K562 (cell line): ENCODE results near the gene TRMT44. TPM values are rescaled to one million over a fixed set of nuclear protein-coding genes. Genes with fewer than 3 reads are reported as not detected.

ENCODE experiments used
- ATAC-seq: fragments of 200-7000 bp; cut with Tn5 transposase; 3 replicates; pipeline ENCODE4 v1.9.1; 2020; ENCODE audit warnings: moderate library complexity
- BruUV-seq: library from RNA; stranded (reverse); fragments of 400-500 nt; replicated peaks from 2 replicates; lab custom pipeline; 2021; lab: Mats Ljungman, UMichigan
- CTCF ChIA-PET: fragments of 300-600 bp; formaldehyde crosslinking; extraction: SDS; loops from one replicate; lab custom pipeline; 2021; ENCODE audit warnings: low intra/inter-chr PET ratio; lab: Yijun Ruan, JAX
- POLR2A ChIA-PET: fragments of 300-600, 350-650 bp; sonication (Branson Sonifier 250); formaldehyde crosslinking; extraction: SDS; loops from one replicate; lab custom pipeline; 2021; ENCODE audit warnings: antibody characterized with exemption, inconsistent platforms; lab: Yijun Ruan, JAX
- DNase-seq, 4 experiments: peaks; one replicate each; pipeline versions ENCODE4 v3.0.0 to v3.0.0-alpha.2; 2011 to 2018; ENCODE audit warnings: low spot score in 3 of 4, mixed read lengths in 3 of 4; ENCODE audit errors: extremely low read depth in 1 of 4
- FAIRE-seq: peaks from 2 replicates; lab custom pipeline; 2011; peaks lifted over from hg19 to GRCh38; lab: Jason Lieb, UNC
- H2AFZ ChIP-seq: 2 replicates; pipeline ENCODE4 v1.6.0; 2011; ENCODE audit warnings: low read depth, low read length, control low read depth, inconsistent platforms
- H3K27ac ChIP-seq: fragments of 200-600 bp; 3 replicates; pipeline ENCODE4 v1.8.0; 2011; ENCODE audit warnings: low read depth, mild to moderate bottlenecking, control low read depth, inconsistent platforms, low read length, moderate library complexity, mixed read lengths; ENCODE audit errors: extremely low read depth
- H3K27me3 ChIP-seq, 2 experiments: fragments of 300-600 bp in 1 of 2; 2 replicates in 1 of 2; 3 replicates in 1 of 2; pipeline versions ENCODE4 v1.6.0 to v1.8.0; 2011; ENCODE audit warnings: inconsistent platforms in 2 of 2, low read length in 2 of 2, mild to moderate bottlenecking in 1 of 2, mixed read lengths in 1 of 2, moderate library complexity in 1 of 2; ENCODE audit not compliant: control insufficient read depth in 2 of 2, insufficient read depth in 2 of 2
- H3K36me3 ChIP-seq: fragments of 300-600 bp; 3 replicates; pipeline ENCODE4 v1.8.0; 2011; ENCODE audit warnings: mild to moderate bottlenecking, low read length, inconsistent platforms; ENCODE audit not compliant: control insufficient read depth, insufficient read depth
- H3K4me1 ChIP-seq, 2 experiments: fragments of 200-600 bp in 1 of 2; replicated peaks in 1 of 2; 2 replicates in 1 of 2; 3 replicates in 1 of 2; pipeline versions ENCODE4 v1.5.1 to v1.8.0; 2011; ENCODE audit warnings: inconsistent platforms in 2 of 2, low read length in 2 of 2, mild to moderate bottlenecking in 1 of 2, mixed read lengths in 1 of 2, moderate library complexity in 1 of 2; ENCODE audit not compliant: control insufficient read depth in 2 of 2, insufficient read depth in 2 of 2
- H3K4me2 ChIP-seq: 2 replicates; pipeline ENCODE4 v1.6.1; 2011; ENCODE audit warnings: low read length, control low read depth, inconsistent platforms, mixed read lengths; ENCODE audit not compliant: insufficient read depth
- H3K4me3 ChIP-seq: fragments of 200-600 bp; sonication (generic), shearing (Covaris generic); 2 replicates; pipeline ENCODE4 v1.5.1; 2016; ENCODE audit warnings: control low read depth, inconsistent platforms
- H3K79me2 ChIP-seq: fragments of 200-600 bp; 3 replicates; pipeline ENCODE4 v1.8.0; 2011; ENCODE audit warnings: low read length, inconsistent platforms; ENCODE audit not compliant: control insufficient read depth, insufficient read depth
- H3K9ac ChIP-seq, 2 experiments: 2 replicates each; pipeline versions ENCODE4 v1.6.0 to v1.6.1; 2011; ENCODE audit warnings: low read depth in 2 of 2, low read length in 2 of 2, control low read depth in 1 of 2, inconsistent platforms in 1 of 2, mild to moderate bottlenecking in 1 of 2, mixed read lengths in 1 of 2; ENCODE audit not compliant: insufficient read depth in 1 of 2
- H3K9me1 ChIP-seq: one replicate; pipeline ENCODE4 v1.6.0; 2011; ENCODE audit warnings: inconsistent platforms, mild to moderate bottlenecking, low read length, moderate library complexity; ENCODE audit not compliant: control insufficient read depth, insufficient read depth
- H3K9me3 ChIP-seq: replicated peaks from 2 replicates; pipeline ENCODE4 v1.5.1; 2011; ENCODE audit warnings: low read depth, low read length, inconsistent platforms; ENCODE audit not compliant: control insufficient read depth, insufficient read depth
- H4K20me1 ChIP-seq: replicated peaks from 2 replicates; pipeline ENCODE4 v1.6.1; 2011; ENCODE audit warnings: low read length, inconsistent platforms, mixed read lengths; ENCODE audit not compliant: control insufficient read depth, insufficient read depth
- ATF3 ChIP-seq, 2 experiments: fragments of 450-650 bp in 1 of 2; sonication (generic) in 1 of 2; formaldehyde crosslinking in 1 of 2; IDR thresholded peaks in 1 of 2; conservative IDR thresholded peaks in 1 of 2; 2 replicates each; pipeline versions ENCODE4 v1.6.1 to v1.8.1; 2016 to 2023; ENCODE audit warnings: mild to moderate bottlenecking in 2 of 2, moderate library complexity in 2 of 2, inconsistent platforms in 1 of 2, missing genetic modification reagents in 1 of 2
- C11orf30 ChIP-seq: fragments of 450-650 bp; IDR thresholded peaks from 2 replicates; pipeline ENCODE4 v1.6.1; 2016; ENCODE audit warnings: low read depth, mild to moderate bottlenecking
- CXXC5 ChIP-seq: fragments of 250-450 bp; sonication (Bioruptor Pico); IDR thresholded peaks from 2 replicates; pipeline ENCODE4 v1.8.0; 2022; ENCODE audit warnings: inconsistent platforms, mild to moderate bottlenecking, moderate library complexity
- E2F5 ChIP-seq: sonication (generic); formaldehyde crosslinking; IDR thresholded peaks from 2 replicates; pipeline ENCODE4 v1.8.0; 2022; ENCODE audit warnings: mild to moderate bottlenecking, missing genetic modification reagents
- ELF2 ChIP-seq: fragments of 250-450 bp; sonication (Bioruptor Pico); IDR thresholded peaks from 2 replicates; pipeline ENCODE4 v1.5.0; 2021; ENCODE audit warnings: mild to moderate bottlenecking
- FOXA1 ChIP-seq: fragments of 450-650 bp; IDR thresholded peaks from 2 replicates; pipeline ENCODE4 v1.6.1; 2016; ENCODE audit warnings: mild to moderate bottlenecking, borderline replicate concordance
- HLTF ChIP-seq: fragments of 450-650 bp; IDR thresholded peaks from 2 replicates; pipeline ENCODE4 v1.6.1; 2016
- HNRNPL ChIP-seq: fragments of 200-400 bp; formaldehyde crosslinking; IDR thresholded peaks from 2 replicates; pipeline ENCODE4 v1.6.1; 2017; ENCODE audit warnings: low read depth, mild to moderate bottlenecking, low read length
- KLF6 ChIP-seq: fragments of 250-450 bp; sonication (Bioruptor Pico); IDR thresholded peaks from 2 replicates; pipeline ENCODE4 v1.4.0; 2020; ENCODE audit warnings: mild to moderate bottlenecking, moderate library complexity, borderline replicate concordance
- MAFG ChIP-seq: fragments of 450-650 bp; conservative IDR thresholded peaks from 2 replicates; pipeline ENCODE4 v1.6.1; 2016; ENCODE audit warnings: missing genetic modification characterization, missing compliant biosample characterization
- NCOA6 ChIP-seq: fragments of 450-650 bp; IDR thresholded peaks from 2 replicates; pipeline ENCODE4 v1.6.1; 2017; ENCODE audit warnings: mild to moderate bottlenecking
- NEUROD1 ChIP-seq: fragments of 150-350 bp; IDR thresholded peaks from 2 replicates; pipeline ENCODE4 v1.6.1; 2014; ENCODE audit warnings: borderline replicate concordance, low read length, low read depth; ENCODE audit not compliant: partially characterized antibody
- NR4A1 ChIP-seq, 2 experiments: fragments of 250-450 bp in 1 of 2; fragments of 450-650 bp in 1 of 2; sonication (Bioruptor Pico) in 1 of 2; IDR thresholded peaks; 2 replicates each; pipeline versions ENCODE4 v1.4.0 to v1.6.1; 2016 to 2020; ENCODE audit warnings: mild to moderate bottlenecking in 2 of 2, missing compliant biosample characterization in 1 of 2, missing genetic modification characterization in 1 of 2, moderate library complexity in 1 of 2
- POLR2AphosphoS2 ChIP-seq: IDR thresholded peaks from 2 replicates; pipeline ENCODE4 v1.6.1; 2012; ENCODE audit warnings: low read length, improper control_type of control experiment
- RBM25 ChIP-seq: fragments of 200-400 bp; formaldehyde crosslinking; IDR thresholded peaks from 2 replicates; pipeline ENCODE4 v1.6.1; 2018; ENCODE audit warnings: low read length, low read depth, moderate library complexity; ENCODE audit not compliant: severe bottlenecking
- TEAD1 ChIP-seq, 2 experiments: fragments of 450-650 bp in 1 of 2; sonication (generic) in 1 of 2; formaldehyde crosslinking; IDR thresholded peaks; 2 replicates each; pipeline versions ENCODE4 v1.4.0 to v1.8.0; 2020 to 2022; ENCODE audit warnings: mild to moderate bottlenecking in 2 of 2, missing genetic modification reagents in 1 of 2
- ZNF347 ChIP-seq: fragments of 450-650 bp; formaldehyde crosslinking; IDR thresholded peaks from 2 replicates; pipeline ENCODE4 v1.4.0; 2020; ENCODE audit warnings: low read depth, mild to moderate bottlenecking, moderate library complexity
- ZNF717 ChIP-seq: fragments of 250-450 bp; sonication (Bioruptor Pico); IDR thresholded peaks from 2 replicates; pipeline ENCODE4 v1.5.0; 2021
- WGBS: fragments of 100-300 bp; shearing (Covaris generic); methylation state at CpG from one replicate; pipeline ENCODE4 v1.1.6; 2016; ENCODE audit warnings: low coverage, mixed read lengths; ENCODE audit not compliant: insufficient coverage; ENCODE audit errors: missing lambda C conversion rate; 5-methylcytosine and 5-hydroxymethylcytosine counted together
- in situ Hi-C: fragments of 300-500 bp; cut with MboI; formaldehyde crosslinking; loops from 4 replicates; pipeline ENCODE4 v1.15.0; 2018; ENCODE audit warnings: inconsistent platforms, mixed read lengths
- intact Hi-C: fragments of 100-400 bp; cut with micrococcal nuclease; formaldehyde crosslinking; loops from 2 replicates; pipeline ENCODE4 v1.14.2; 2022
- polyA plus RNA-seq, 8 experiments: library from polyadenylated mRNA; depleted of rRNA in 4 of 8; stranded (reverse) in 5 of 8; unstranded in 3 of 8; fragments of >200 nt; fragmentation: Nextera tagmentation in 2 of 8; fragmentation: Illumina TruSeq in 1 of 8; extraction: Ambion mirVana in 2 of 8; extraction: Trizol in 1 of 8; gene quantifications; 2 replicates each; pipeline versions ENCODE4 v1.2.1 to v1.2.3, GENCODE V29; 2011 to 2014; ENCODE audit warnings: inconsistent platforms in 1 of 8, missing spikeins in 1 of 8
- total RNA-seq, 7 experiments: library from RNA; depleted of rRNA in 6 of 7; stranded (reverse); fragments of >200 nt in 6 of 7; fragmentation: Illumina TruSeq in 2 of 7; extraction: Trizol in 2 of 7; gene quantifications; 2 replicates each; pipeline versions ENCODE4 v1.2.1 to v1.2.3, GENCODE V29; 2011 to 2021; ENCODE audit warnings: low replicate concordance in 1 of 7

The TRMT44 gene
- total and polyA plus RNA-seq, 9 of the 15 experiments (the other 6 are each of a cell fraction or from before 2014, with no cell fraction given), result 1.2 to 18.6 (median 10.0) TPM

GRCh38 chr4:8515316-8516060, 74.9 kb downstream of the TRMT44 start (continued):
- TF ChIP-seq KLF6 (CRISPR knock-in tag), result no peak
- TF ChIP-seq E2F5, result no peak
- no peak for TF ChIP-seq ELF2 (CRISPR knock-in tag)
- no peak for TF ChIP-seq NEUROD1

GRCh38 chr4:8516061-8516573, 75.5 kb downstream of the TRMT44 start:
- intact Hi-C loops, result no loop called here
- FAIRE-seq (no peak), DNase-seq (no peak), ATAC-seq (no peak; the same call in 1 of the 3 replicates)
- Histone ChIP-seq H3K27me3 (no peaks in the 10 kb centered on the region), H3K4me3 (no peak overlapping the region), H3K27ac (no peak overlapping the region), H3K9me1 (no peaks in the 10 kb centered on the region), H2AFZ (no peak overlapping the region), H3K36me3 (no peaks in the 10 kb centered on the region), H4K20me1 (no peaks in the 10 kb centered on the region), H3K79me2 (no peaks in the 10 kb centered on the region), H3K4me1 (peaks cover 0 to 6% of the 10 kb centered on the region in 2 experiments; a peak in 1 of 5 replicates), H3K9ac (no peak overlapping the region), H3K9me3 (no peaks in the 10 kb centered on the region; the same call in none of the 2 replicates), H3K4me2 (no peak overlapping the region)
- ChIA-PET POLR2A (interaction anchor here (1.1 kb wide), 1 partner anchor 9 kb away, joined by 6 read pairs; no protein-coding TSS in a partner anchor), CTCF (no interaction called here)
- in situ Hi-C loops, result no loop called here
- BruUV-seq, result no TSS peak
- 20% methylated on average over 11 of the region's 14 CpGs for WGBS
- TF ChIP-seq ZNF347 (CRISPR knock-in tag) (no peak), C11orf30 (peak; percentile 68), FOXA1 (no peak), NCOA6 (no peak), HLTF (no peak), POLR2AphosphoS2 (no peak), MAFG (peak; percentile 26; the same call in 1 of the 2 replicates), RBM25 (no peak), CXXC5 (CRISPR knock-in tag) (no peak), NR4A1 (CRISPR knock-in tag; IDR thresholded peaks at IDR 0.05) (no peak), NR4A1 (tag; IDR thresholded peaks at IDR 0.05) (no peak), HNRNPL (no peak), ATF3 (IDR thresholded peaks at IDR 0.05) (peak; percentile 77), ATF3 (CRISPR knock-in tag; conservative IDR thresholded peaks at IDR 0.05) (no peak), ZNF717 (no peak), TEAD1 (CRISPR knock-in tag; IDR thresholded peaks at IDR 0.05) (no peak)
